Stimulated activated naive CD4-positive, alpha-beta T cell (primary cell): ENCODE results near the gene RENBP.
"Not testable (repeated sequence)": the region's sequence is repeated elsewhere in the genome, so short reads cannot be mapped to it uniquely, and the experiment has no call there.

Source experiments
- DNase-seq, 6 experiments: peaks; one replicate each; lab custom pipeline; 2025; lab: John Stamatoyannopoulos, UW

The RENBP gene

GRCh38 chrX:153944140-153944799 lies at the start of gene RENBP:
Gene RENBP, minus strand, starts transcription at chrX:153944643. Its CDS starts 33 bp downstream, at chrX:153944610.
- DNase-seq, result peak in 5 of 6 experiments; percentile 8 to 39 (median 17)

- no peak for DNase-seq
Measured at GRCh38 chrX:153993978-153994377, 49.5 kb upstream of the RENBP start.

- no peak for DNase-seq
Measured at GRCh38 chrX:153993079-153993478, 48.6 kb upstream of the RENBP start.

- no peak for DNase-seq
Measured at GRCh38 chrX:153992180-153992579, 47.7 kb upstream of the RENBP start.

GRCh38 chrX:153991013-153991580 lies 46.7 kb upstream of the RENBP start:
- DNase-seq, result no peak

- peak in 2 of 6 experiments; percentile 15 to 34 for DNase-seq
Measured at GRCh38 chrX:153989973-153990655, 45.7 kb upstream of the RENBP start.

- no peak for DNase-seq
Measured at GRCh38 chrX:153988493-153988892, 44.0 kb upstream of the RENBP start.

GRCh38 chrX:153984351-153985178 lies 40.1 kb upstream of the RENBP start:
- DNase-seq, result peak in 4 of 6 experiments; percentile 11 to 42 (median 18)

- DNase-seq, result no peak
Measured at GRCh38 chrX:153983321-153983801, 38.9 kb upstream of the RENBP start.

GRCh38 chrX:153981771-153982533 lies 37.5 kb upstream of the RENBP start:
- DNase-seq, result peak; percentile 40 to 69 (median 50)

GRCh38 chrX:153981231-153981630 lies 36.8 kb upstream of the RENBP start:
- DNase-seq, result no peak

- DNase-seq, result not testable (repeated sequence)
Measured at GRCh38 chrX:153980394-153980793, 36.0 kb upstream of the RENBP start.

- DNase-seq, result no peak
Measured at GRCh38 chrX:153974726-153975286, 30.4 kb upstream of the RENBP start.

GRCh38 chrX:153974003-153974725 lies 29.7 kb upstream of the RENBP start:
- no peak for DNase-seq

- DNase-seq, result peak in 2 of 6 experiments; percentile 58 to 67
Measured at GRCh38 chrX:153973127-153974002, 28.9 kb upstream of the RENBP start.

GRCh38 chrX:153972368-153973126 lies 28.1 kb upstream of the RENBP start, which contains the start of gene TMEM187:
Gene TMEM187, plus strand, starts transcription at chrX:153972754. Its CDS starts 9,309 bp downstream, at chrX:153982063.
- peak; percentile 82 to 96 (median 82) for DNase-seq

GRCh38 chrX:153971450-153972367 lies 27.3 kb upstream of the RENBP start, which contains the start of gene HCFC1:
Gene HCFC1, minus strand, starts transcription at chrX:153971818. Its CDS starts 978 bp downstream, at chrX:153970840.
- peak; percentile 87 to 99 (median 92) for DNase-seq
